ENCODE data around the gene H3-3A. TPM values are rescaled to one million over a fixed set of nuclear protein-coding genes. Genes with fewer than 3 reads are reported as not detected.

H3-3A gene
- total and polyA plus RNA-seq, 2 experiments from 2014 or later: 913 to 2,407 TPM

DNA sequence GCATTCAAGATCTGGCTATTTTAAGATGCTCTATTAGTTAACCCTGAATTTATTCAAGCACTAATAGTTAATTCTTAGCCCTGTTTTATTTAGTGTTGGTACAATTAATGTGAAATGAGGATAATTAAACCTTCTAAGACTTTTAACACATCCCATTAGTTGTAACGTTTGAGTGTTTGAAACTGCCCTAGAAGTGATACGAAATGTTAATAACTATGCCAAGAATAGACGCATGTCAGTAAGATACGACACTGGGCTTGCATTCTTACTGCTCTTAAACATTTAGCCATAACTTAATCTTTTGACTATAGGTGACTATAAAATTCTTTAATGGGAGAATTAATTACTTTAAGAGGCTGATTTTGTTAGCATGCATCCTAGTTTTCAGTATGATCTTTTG is 9.8 kb downstream of the H3-3A start:
- peaks cover 49% of the 10 kb centered on the region for H3K36me3 ChIP-seq (ENCODE audit: insufficient read depth)
- DNase-seq (ENCODE audit: low spot score): no peak
- no peaks in the 10 kb centered on the region for H3K9me3 Mint-ChIP-seq
- ATAC-seq: no peak
- no peaks in the 10 kb centered on the region for H3K9me2 ChIP-seq (ENCODE audit: insufficient read depth)
- no peaks in the 10 kb centered on the region for H3K4me1 ChIP-seq (ENCODE audit: insufficient read depth)
- H2AFZ ChIP-seq: no peak overlapping the region
- peaks cover 49% of the 10 kb centered on the region for H4K20me1 ChIP-seq (replicated peaks; ENCODE audit: insufficient read depth)
- peaks cover 39% of the 10 kb centered on the region for H3K79me2 ChIP-seq (replicated peaks; ENCODE audit: insufficient read depth)
- TF ChIP-seq, protein P1, sequence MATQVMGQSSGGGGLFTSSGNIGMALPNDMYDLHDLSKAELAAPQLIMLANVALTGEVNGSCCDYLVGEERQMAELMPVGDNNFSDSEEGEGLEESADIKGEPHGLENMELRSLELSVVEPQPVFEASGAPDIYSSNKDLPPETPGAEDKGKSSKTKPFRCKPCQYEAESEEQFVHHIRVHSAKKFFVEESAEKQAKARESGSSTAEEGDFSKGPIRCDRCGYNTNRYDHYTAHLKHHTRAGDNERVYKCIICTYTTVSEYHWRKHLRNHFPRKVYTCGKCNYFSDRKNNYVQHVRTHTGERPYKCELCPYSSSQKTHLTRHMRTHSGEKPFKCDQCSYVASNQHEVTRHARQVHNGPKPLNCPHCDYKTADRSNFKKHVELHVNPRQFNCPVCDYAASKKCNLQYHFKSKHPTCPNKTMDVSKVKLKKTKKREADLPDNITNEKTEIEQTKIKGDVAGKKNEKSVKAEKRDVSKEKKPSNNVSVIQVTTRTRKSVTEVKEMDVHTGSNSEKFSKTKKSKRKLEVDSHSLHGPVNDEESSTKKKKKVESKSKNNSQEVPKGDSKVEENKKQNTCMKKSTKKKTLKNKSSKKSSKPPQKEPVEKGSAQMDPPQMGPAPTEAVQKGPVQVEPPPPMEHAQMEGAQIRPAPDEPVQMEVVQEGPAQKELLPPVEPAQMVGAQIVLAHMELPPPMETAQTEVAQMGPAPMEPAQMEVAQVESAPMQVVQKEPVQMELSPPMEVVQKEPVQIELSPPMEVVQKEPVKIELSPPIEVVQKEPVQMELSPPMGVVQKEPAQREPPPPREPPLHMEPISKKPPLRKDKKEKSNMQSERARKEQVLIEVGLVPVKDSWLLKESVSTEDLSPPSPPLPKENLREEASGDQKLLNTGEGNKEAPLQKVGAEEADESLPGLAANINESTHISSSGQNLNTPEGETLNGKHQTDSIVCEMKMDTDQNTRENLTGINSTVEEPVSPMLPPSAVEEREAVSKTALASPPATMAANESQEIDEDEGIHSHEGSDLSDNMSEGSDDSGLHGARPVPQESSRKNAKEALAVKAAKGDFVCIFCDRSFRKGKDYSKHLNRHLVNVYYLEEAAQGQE (IDR thresholded peaks at IDR 0.05; ENCODE audit: unreplicated experiment): no peak
- no peak for TF ChIP-seq NANOG (IDR thresholded peaks at IDR 0.05; ENCODE audit: borderline replicate concordance)
- TF ChIP-seq ZNF331 (CRISPR knock-in tag; IDR thresholded peaks at IDR 0.05; ENCODE audit: low read depth): no peak
- no peaks in the 10 kb centered on the region for H3K27me3 ChIP-seq (ENCODE audit: insufficient read depth)
- H3K4me3 ChIP-seq: no peak overlapping the region
- no peak overlapping the region for H3K4me2 ChIP-seq
- H3K27me3 Mint-ChIP-seq (ENCODE audit: insufficient read depth, low read depth, poor library complexity): peaks cover 7% of the 10 kb centered on the region
- H3K36me3 Mint-ChIP-seq (ENCODE audit: low read depth): peaks cover 70% of the 10 kb centered on the region
- H3K27ac Mint-ChIP-seq: no peak overlapping the region
- peaks cover 45% of the 10 kb centered on the region for H3F3A ChIP-seq (replicated peaks; ENCODE audit: low read depth)
- peaks cover 15% of the 10 kb centered on the region for H3K4me1 Mint-ChIP-seq
- H3K4me3 Mint-ChIP-seq: no peak overlapping the region
- H3K27ac ChIP-seq (ENCODE audit: low read depth): peak overlapping the region; percentile 33; the same call in 1 of the 2 replicates

DNA sequence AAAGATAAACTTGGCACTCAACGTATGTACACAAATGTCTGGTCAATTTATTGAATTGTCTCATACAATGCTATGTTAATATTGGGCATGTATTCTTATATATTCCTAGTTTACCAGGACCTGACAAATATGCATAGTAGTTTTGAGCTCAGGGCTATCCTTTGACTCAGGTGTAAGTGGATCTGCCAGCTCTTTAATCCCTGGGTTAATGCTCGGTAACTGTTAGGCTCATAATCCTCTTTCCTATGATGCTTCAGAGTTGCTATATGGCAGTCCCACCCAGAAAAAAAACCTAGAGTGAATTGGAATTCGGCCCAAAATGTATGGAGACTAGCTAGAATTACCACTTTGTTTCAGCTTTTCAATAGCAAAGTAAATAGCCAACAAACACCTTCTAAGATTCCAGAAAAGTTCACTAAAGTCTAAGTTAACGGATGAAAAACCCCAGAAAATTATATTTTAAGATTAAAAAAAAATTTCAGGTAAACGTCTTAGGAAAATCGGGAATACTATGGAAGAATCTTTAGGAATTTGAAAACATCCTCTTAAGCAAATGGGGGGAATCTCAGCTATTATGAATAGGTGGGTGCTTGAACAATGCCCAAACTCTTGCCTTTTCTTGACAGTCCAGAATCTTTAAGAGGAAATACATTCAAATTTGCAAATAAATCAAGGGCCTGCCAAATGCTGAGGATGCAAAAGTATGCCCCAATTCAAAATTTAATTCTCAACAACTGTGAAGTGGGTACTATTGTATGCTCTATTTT is 10.9 kb downstream of the H3-3A start:
- no peak overlapping the region for H3K4me2 ChIP-seq
- TF ChIP-seq JUNB (IDR thresholded peaks at IDR 0.05; ENCODE audit: unreplicated experiment): no peak
- TF ChIP-seq, protein P1 (IDR thresholded peaks at IDR 0.05; ENCODE audit: unreplicated experiment): no peak
- TF ChIP-seq ZNF331 (CRISPR knock-in tag; IDR thresholded peaks at IDR 0.05; ENCODE audit: low read depth): no peak
- TF ChIP-seq, protein P2, sequence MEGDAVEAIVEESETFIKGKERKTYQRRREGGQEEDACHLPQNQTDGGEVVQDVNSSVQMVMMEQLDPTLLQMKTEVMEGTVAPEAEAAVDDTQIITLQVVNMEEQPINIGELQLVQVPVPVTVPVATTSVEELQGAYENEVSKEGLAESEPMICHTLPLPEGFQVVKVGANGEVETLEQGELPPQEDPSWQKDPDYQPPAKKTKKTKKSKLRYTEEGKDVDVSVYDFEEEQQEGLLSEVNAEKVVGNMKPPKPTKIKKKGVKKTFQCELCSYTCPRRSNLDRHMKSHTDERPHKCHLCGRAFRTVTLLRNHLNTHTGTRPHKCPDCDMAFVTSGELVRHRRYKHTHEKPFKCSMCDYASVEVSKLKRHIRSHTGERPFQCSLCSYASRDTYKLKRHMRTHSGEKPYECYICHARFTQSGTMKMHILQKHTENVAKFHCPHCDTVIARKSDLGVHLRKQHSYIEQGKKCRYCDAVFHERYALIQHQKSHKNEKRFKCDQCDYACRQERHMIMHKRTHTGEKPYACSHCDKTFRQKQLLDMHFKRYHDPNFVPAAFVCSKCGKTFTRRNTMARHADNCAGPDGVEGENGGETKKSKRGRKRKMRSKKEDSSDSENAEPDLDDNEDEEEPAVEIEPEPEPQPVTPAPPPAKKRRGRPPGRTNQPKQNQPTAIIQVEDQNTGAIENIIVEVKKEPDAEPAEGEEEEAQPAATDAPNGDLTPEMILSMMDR (conservative IDR thresholded peaks at IDR 0.05; ENCODE audit: low read depth in 2 of 2): no peak
- peak; percentile 11; the same call in 1 of the 2 replicates for TF ChIP-seq POLR2AphosphoS5 (IDR thresholded peaks at IDR 0.05; ENCODE audit: low read depth)
- no peak for TF ChIP-seq ZNF114 (CRISPR knock-in tag; IDR thresholded peaks at IDR 0.05)
- TF ChIP-seq, protein P3, sequence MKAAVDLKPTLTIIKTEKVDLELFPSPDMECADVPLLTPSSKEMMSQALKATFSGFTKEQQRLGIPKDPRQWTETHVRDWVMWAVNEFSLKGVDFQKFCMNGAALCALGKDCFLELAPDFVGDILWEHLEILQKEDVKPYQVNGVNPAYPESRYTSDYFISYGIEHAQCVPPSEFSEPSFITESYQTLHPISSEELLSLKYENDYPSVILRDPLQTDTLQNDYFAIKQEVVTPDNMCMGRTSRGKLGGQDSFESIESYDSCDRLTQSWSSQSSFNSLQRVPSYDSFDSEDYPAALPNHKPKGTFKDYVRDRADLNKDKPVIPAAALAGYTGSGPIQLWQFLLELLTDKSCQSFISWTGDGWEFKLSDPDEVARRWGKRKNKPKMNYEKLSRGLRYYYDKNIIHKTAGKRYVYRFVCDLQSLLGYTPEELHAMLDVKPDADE (IDR thresholded peaks at IDR 0.05): no peak
- H3K27ac Mint-ChIP-seq: no peak overlapping the region

More for the DNA sequence above, 10.9 kb downstream of the H3-3A start:
- Histone ChIP-seq H3K4me1 (ENCODE audit: insufficient read depth) (no peaks in the 10 kb centered on the region), H3K36me3 (ENCODE audit: insufficient read depth) (peaks cover 40% of the 10 kb centered on the region), H3K27me3 (ENCODE audit: insufficient read depth) (no peaks in the 10 kb centered on the region), H3K27ac (ENCODE audit: low read depth) (peak overlapping the region; percentile 40; the same call in 1 of the 2 replicates), H4K20me1 (replicated peaks; ENCODE audit: insufficient read depth) (peaks cover 39% of the 10 kb centered on the region), H3K4me3 (no peak overlapping the region), H3F3A (replicated peaks; ENCODE audit: low read depth) (peaks cover 38% of the 10 kb centered on the region), H2AFZ (no peak overlapping the region), H3K9me2 (ENCODE audit: insufficient read depth) (no peaks in the 10 kb centered on the region), H3K79me2 (replicated peaks; ENCODE audit: insufficient read depth) (peaks cover 29% of the 10 kb centered on the region)
- Mint-ChIP-seq H3K36me3 (ENCODE audit: low read depth) (peaks cover 60% of the 10 kb centered on the region), H3K9me3 (no peaks in the 10 kb centered on the region), H3K4me3 (no peak overlapping the region), H3K4me1 (peaks cover 8% of the 10 kb centered on the region), H3K27me3 (ENCODE audit: insufficient read depth, low read depth, poor library complexity) (peaks cover 7% of the 10 kb centered on the region)
- ATAC-seq (no peak), DNase-seq (ENCODE audit: low spot score) (no peak)

All from GM23338 (cell line).